Subcutaneous adipose tissue (tissue), 4 donors: ENCODE results near the gene MKLN1. TPM values are rescaled to one million over a fixed set of nuclear protein-coding genes. Genes with fewer than 3 reads are reported as not detected.

Experiments
- CTCF ChIP-seq: fragments of 450-650 bp; IDR thresholded peaks from one replicate; pipeline ENCODE4 v1.5.1; 2016; ENCODE audit warnings: low read depth, mild to moderate bottlenecking, control low read depth, antibody characterized with exemption, moderate library complexity
- total RNA-seq, 4 donors: library from RNA; depleted of rRNA; stranded (reverse); fragments of >200 nt; gene quantifications; one replicate each; pipeline ENCODE4 v1.1.0, GENCODE V29; 2016

MKLN1 gene
- total RNA-seq, 4 donors from 2014 or later, result 67.0 to 144 (median 89.2) TPM

- TF ChIP-seq CTCF, result no peak
Measured at GRCh38 chr7:131503639-131504038, 176.0 kb downstream of the MKLN1 start.

- no peak for TF ChIP-seq CTCF
Measured at GRCh38 chr7:131504157-131504899, 176.7 kb downstream of the MKLN1 start.

- no peak for TF ChIP-seq CTCF
Measured at GRCh38 chr7:131505636-131506557, 178.2 kb downstream of the MKLN1 start.

- TF ChIP-seq CTCF, result no peak
Measured at GRCh38 chr7:131506597-131506996, 178.9 kb downstream of the MKLN1 start.

GRCh38 chr7:131507592-131508331 lies 180.1 kb downstream of the MKLN1 start:
- no peak for TF ChIP-seq CTCF

GRCh38 chr7:131508754-131509486 lies 181.2 kb downstream of the MKLN1 start:
- TF ChIP-seq CTCF, result no peak
